Brain pericyte (primary cell): ENCODE measurements around the gene RAB11FIP5.
"Not testable (repeated sequence)": the region's sequence is repeated elsewhere in the genome, so short reads cannot be mapped to it uniquely, and the experiment has no call there.

Source experiments
- DNase-seq: peaks from one replicate; pipeline ENCODE4 v3.0.0-alpha.2; 2012; ENCODE audit warnings: low read depth, low spot score

Gene RAB11FIP5

GRCh38 chr2:73112913-73113854, at the start of gene RAB11FIP5:
Gene RAB11FIP5, minus strand, starts transcription at chr2:73112948. Its CDS starts 171 bp downstream, at chr2:73112777.
- no peak for DNase-seq

DNA sequence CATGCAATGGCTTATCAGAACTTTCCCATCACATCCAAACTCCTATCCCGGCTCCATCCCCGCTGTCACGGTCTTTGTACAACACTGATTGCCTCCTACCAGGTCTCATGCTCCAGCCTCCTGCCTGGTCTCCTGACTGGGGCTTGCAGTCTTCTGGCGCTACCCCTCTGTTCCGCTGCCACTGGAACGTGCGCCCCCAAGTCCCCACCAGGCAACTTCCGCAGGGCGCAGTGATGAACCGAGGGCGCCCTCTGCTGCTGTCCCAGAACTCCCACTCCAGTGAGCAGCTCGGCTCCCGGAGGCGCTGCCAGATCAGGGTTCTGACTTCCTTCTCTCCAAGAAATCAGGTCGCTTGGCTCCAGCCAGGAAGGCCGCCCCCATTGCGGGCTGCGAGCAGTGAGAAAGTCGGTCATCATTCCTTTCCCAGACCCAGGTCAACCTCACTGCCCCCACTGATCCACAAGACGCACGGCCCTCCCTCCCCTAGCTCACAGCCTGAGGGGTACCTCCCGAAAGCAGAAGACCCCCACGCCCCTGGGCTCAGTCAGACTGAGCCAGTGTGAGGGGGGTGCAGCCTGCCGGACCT, 43.9 kb upstream of the RAB11FIP5 start:
- DNase-seq = no peak

DNA sequence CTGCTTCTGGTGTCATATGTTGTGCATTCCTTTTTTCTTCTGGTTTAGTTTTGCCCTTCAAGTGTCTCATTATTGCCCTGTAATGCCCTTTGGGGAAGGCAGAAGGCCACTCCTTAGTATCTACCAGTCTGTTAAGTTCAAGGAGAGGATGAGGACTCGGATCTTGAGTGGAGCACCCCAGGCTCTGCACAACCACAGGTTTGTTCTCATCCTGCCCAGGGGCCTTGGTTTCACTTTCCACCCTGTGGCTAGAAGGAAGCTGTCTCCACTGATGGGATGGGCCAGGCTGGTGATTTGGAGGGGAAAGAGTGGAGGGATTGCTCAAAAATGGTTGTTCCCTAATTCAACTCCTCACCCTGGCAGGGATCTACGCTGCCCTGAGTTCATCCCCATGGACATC, 30.2 kb upstream of the RAB11FIP5 start:
- DNase-seq = no peak

- no peak for DNase-seq
These were observed 29.1 kb upstream of the RAB11FIP5 start for GRCh38 chr2:73141896-73142295.

DNA sequence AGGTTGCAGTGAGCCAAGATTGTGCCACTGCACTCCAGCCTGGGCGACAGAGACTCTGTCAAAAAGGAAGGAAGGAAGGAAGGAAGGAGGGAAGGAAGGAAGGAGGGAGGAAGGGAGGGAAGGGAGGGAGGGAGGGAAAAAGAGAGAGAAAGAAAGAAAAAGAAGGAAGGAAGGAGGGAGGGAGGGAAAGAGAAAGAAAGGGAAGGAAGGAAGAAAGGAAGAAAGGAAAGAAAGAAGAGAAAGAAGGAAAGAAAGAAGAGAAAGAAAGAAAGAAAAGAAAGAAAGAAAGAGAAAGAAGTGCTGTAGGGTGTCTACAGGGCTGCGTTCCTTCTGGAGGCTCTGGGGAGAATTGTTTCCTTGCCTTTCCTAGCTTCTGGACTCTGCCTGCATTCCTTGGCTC, 22.5 kb upstream of the RAB11FIP5 start:
- DNase-seq = no peak

GRCh38 chr2:73134471-73134870, 21.7 kb upstream of the RAB11FIP5 start:
- no peak for DNase-seq

DNA sequence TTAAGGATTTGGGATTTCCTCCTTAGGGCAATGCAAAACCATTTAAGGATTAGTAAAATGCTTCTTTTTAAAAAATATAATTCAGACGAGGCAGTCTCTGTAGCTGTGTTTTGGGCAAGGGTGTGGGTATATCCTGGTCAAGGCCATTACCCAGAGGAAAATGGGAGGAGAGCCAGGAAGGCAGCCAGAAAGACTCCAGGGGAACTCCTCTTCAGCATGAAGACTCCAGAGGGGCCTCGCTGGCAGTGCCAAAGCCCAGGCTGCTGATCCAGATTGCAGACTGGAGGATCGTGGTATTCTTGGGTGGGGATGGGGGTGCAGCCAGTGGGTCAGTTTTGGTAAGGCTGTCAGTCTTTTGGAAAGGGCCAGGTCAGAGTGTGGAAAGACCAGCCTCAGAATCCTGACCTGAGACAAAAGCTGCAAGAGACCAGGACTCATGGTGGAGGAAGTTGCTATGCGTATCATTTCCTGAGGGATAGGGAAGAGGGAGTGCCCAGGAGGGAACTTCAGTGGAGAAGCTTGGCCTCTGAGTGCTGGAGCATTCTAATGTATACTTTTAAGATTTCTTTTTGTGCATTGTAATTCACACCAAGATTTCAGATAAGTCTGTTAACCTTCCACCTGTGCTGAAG, 20.9 kb upstream of the RAB11FIP5 start:
- no peak for DNase-seq

DNA sequence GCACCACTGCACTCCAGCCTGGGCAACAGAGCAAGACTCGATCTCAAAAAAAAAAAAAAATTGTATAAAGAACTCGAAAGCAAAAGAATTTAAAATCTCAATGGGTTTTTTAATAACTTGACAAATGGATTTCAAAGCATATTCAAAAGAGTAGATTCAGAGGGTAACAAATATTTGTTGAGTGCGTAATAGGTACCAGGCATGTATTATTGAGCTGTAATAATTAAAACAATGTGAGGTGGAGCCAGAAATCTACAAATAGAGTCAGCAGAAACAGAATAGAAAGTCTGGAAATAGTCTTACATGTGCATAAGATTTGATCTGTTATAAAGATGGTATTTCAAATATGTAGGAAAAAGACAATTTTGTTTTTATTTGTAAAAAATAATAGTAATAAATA, 19.1 kb upstream of the RAB11FIP5 start:
- DNase-seq = no peak

DNA sequence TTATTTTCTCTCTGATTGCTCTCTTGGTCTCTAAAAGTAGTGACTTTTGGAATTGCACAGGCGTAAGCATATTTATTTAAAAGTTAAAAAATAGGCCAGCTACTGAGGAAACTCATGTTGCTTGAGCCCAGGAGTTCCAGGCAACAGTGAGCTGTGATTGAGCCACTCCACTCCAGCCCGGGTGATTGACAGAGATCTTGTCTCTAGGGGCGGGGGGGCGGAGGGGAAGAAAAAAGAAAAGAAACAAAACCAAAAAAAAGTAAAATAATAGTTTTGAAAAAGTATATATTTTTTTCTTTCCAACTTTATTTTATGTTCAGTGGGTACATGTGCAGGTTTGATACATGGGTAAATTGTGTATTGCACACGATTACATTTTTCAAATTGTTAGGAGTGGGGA, 18.0 kb upstream of the RAB11FIP5 start:
- DNase-seq = no peak

- no peak for DNase-seq
These were observed 16.2 kb upstream of the RAB11FIP5 start for GRCh38 chr2:73128841-73129535.

GRCh38 chr2:73122536-73122935, 9.8 kb upstream of the RAB11FIP5 start:
- no peak for DNase-seq

GRCh38 chr2:73119611-73120239, 7.0 kb upstream of the RAB11FIP5 start:
- not testable (repeated sequence) for DNase-seq

- no peak for DNase-seq
These were observed 4.7 kb upstream of the RAB11FIP5 start for GRCh38 chr2:73117441-73117840.

DNA sequence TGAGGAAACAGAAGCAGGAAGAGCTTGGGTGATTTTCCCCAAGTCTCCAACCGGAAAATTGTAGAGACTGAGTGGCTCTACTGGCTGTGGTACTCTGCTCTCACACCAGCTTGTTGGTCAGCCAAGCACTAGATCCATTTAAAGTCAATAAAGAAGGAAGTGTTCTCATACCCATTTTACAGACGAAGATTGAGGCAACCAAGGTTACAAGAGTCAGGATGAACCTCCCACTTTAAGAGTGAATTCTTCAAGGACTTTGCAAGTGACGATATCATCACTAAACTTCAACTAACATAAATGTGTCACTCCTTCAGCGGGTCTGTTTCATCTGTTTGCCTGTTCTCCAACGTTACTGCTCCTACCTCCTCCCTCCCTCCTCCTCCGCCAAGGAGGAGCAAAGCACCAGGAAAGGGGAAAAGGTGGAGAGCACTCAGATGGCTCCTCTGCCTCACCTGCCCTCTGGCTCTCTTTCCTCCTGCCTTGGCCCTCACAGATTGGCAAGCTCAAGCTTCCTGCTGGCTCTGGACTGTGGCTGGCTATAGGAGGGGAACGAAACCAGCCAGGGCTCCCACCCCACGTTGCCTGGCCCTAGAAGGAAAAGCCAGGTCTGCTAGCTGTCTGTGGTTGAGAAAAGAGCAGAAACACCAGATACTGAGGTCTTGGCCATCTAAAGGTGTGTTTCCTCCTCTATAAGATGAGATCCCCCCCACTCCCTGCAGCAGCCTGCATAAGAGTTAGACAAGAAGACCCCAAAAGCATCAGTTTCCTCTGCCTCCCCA, 3.6 kb upstream of the RAB11FIP5 start:
- no peak for DNase-seq

DNA sequence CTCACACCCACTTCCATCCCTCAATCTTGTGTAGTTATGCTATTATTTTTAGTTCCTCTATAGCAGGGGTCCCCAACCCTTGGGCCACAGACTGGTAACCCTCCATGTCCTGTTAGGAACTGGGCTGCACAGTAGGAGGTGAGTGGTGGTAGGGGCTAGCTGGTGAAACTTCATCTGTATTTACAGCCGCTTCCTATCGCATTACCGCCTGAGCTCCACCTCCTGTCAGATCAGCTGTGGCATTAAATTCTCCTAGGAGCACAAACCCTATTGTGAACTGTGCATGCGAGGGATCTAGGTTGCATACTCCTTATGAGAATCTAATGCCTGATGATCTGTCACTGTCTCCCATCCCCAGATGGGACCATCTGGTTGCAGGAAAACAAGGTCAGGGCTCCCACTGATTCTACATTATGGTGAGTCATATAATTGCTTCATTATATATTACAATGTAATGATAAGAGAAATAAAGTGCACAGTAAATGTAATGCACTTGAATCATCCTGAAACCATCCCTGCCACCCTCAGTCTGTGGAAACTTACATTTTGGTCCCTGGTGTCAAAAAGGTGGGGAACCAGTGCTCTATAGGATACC, 1.6 kb upstream of the RAB11FIP5 start:
- DNase-seq = no peak

DNA sequence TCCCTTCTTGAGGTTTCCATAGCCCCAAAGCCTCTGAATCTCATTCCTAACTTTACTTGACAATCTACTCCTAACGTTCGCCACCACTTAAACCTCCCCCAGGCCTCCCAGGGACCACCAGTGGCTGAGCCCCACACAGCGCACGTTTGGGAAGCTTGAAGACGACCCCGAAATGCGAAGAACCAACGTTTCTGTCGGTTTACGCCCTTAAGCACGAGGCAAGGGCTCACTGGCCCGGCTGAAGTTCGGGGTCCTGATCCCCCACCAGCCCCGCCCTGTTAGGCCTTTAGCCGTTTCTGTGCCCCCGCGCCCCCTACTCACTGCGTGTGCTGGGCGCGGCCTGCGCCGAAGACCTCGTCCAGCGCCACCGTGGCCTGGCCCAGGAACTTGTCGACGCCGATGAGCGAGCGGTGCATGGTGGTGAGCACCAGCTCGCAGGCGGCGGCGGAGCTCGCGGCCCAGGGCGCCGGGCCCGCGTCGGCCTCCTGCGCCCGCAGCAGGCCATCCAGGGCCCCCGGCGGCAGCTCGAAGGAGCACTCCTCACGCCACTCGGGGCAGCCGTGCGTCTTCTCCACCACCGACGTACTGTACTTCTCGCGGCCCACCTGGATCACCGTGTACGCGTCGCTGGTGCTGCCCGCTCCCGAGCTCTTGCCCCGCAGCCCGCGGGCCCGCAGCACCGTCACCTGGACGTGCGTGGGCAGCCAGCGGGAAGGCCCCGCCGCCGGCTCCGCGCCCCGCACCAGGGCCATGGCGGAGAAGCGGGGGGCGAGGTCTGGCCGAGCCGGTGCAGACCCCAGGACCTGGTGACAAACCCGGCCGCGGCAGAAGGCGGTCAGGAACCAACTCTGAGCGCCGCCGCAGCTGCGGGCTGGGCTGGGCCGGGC, 479 bp downstream of the RAB11FIP5 start:
- no peak for DNase-seq

- no peak for DNase-seq
These were observed 1.4 kb downstream of the RAB11FIP5 start for GRCh38 chr2:73111073-73112025.
